GM12878 (cell line): ENCODE measurements around the gene CHD9. TPM values are rescaled to one million over a fixed set of nuclear protein-coding genes. Genes with fewer than 3 reads are reported as not detected.

Source experiments
- ATAC-seq: fragments of 200-7000 bp; cut with Tn5 transposase; 3 replicates; pipeline ENCODE4 v1.9.1; 2020; ENCODE audit warnings: mild to moderate bottlenecking, moderate library complexity
- BruUV-seq: library from RNA; stranded (reverse); fragments of 400-500 nt; replicated peaks from 2 replicates; lab custom pipeline; 2021; lab: Mats Ljungman, UMichigan
- CTCF ChIA-PET: fragments of 300-600 bp; sonication (Branson Sonifier 250); formaldehyde crosslinking; extraction: SDS; loops from one replicate; lab custom pipeline; 2021; ENCODE audit warnings: inconsistent platforms; lab: Yijun Ruan, JAX
- POLR2A ChIA-PET: fragments of 350-600 bp; formaldehyde crosslinking; extraction: SDS; loops from one replicate; lab custom pipeline; 2021; ENCODE audit warnings: inconsistent platforms; lab: Charles Lee
- RAD21 ChIA-PET: fragments of 300-600 bp; sonication (Branson Sonifier 250); formaldehyde crosslinking; loops from one replicate; lab custom pipeline; 2023; ENCODE audit warnings: antibody characterized with exemption; ENCODE audit not compliant: unreplicated experiment; lab: Charles Lee
- SMC1A ChIA-PET: fragments of 300-600 bp; sonication (Branson Sonifier 250); formaldehyde crosslinking; loops from one replicate; lab custom pipeline; 2023; ENCODE audit not compliant: unreplicated experiment, uncharacterized antibody; lab: Charles Lee
- DNase-seq: peaks from one replicate; pipeline ENCODE4 v3.0.0-alpha.2; 2011; ENCODE audit warnings: low read depth, low spot score
- FAIRE-seq: peaks from 3 replicates; lab custom pipeline; 2011; peaks lifted over from hg19 to GRCh38; lab: Jason Lieb, UNC
- H2AFZ ChIP-seq: 2 replicates; pipeline ENCODE4 v1.6.0; 2011; ENCODE audit warnings: low read depth, low read length, control low read depth; ENCODE audit not compliant: control insufficient read depth
- H3K27ac ChIP-seq: 2 replicates; pipeline ENCODE4 v1.5.1; 2011; ENCODE audit warnings: control low read depth; ENCODE audit not compliant: control insufficient read depth, insufficient read depth
- H3K27me3 ChIP-seq, 2 experiments: replicated peaks in 1 of 2; 2 replicates each; pipeline versions ENCODE4 v1.6.0 to v1.6.1; 2011; ENCODE audit warnings: low read length in 1 of 2; ENCODE audit not compliant: control insufficient read depth in 2 of 2, insufficient read depth in 2 of 2
- H3K36me3 ChIP-seq, 2 experiments: 2 replicates each; pipeline ENCODE4 v1.5.1; 2011; ENCODE audit warnings: low read length in 1 of 2; ENCODE audit not compliant: control insufficient read depth in 2 of 2, insufficient read depth in 2 of 2
- H3K4me1 ChIP-seq: 2 replicates; pipeline ENCODE4 v1.6.1; 2011; ENCODE audit warnings: mild to moderate bottlenecking, low read length, moderate library complexity, mixed read lengths; ENCODE audit not compliant: control insufficient read depth, insufficient read depth
- H3K4me2 ChIP-seq: 2 replicates; pipeline ENCODE4 v1.6.0; 2011; ENCODE audit warnings: control low read depth; ENCODE audit not compliant: control insufficient read depth, insufficient read depth
- H3K4me3 ChIP-seq: fragments of 200-600 bp; sonication (generic); 2 replicates; pipeline ENCODE4 v1.5.1; 2016
- H3K79me2 ChIP-seq: 2 replicates; pipeline ENCODE4 v1.6.0; 2011; ENCODE audit warnings: low read length; ENCODE audit not compliant: control insufficient read depth, insufficient read depth
- H3K9ac ChIP-seq: 2 replicates; pipeline ENCODE4 v1.8.0; 2011; ENCODE audit warnings: low read length, control low read depth, mixed read lengths; ENCODE audit not compliant: control insufficient read depth, insufficient read depth
- H3K9me3 ChIP-seq: replicated peaks from 3 replicates; pipeline ENCODE4 v1.5.1; 2011; ENCODE audit warnings: mild to moderate bottlenecking, low read length; ENCODE audit not compliant: control insufficient read depth, insufficient read depth
- H4K20me1 ChIP-seq: 2 replicates; pipeline ENCODE4 v1.6.0; 2011; ENCODE audit not compliant: control insufficient read depth, insufficient read depth
- JUNB ChIP-seq: IDR thresholded peaks from 2 replicates; pipeline ENCODE4 v1.6.1; 2016; ENCODE audit warnings: antibody characterized with exemption, mild to moderate bottlenecking
- NFIC ChIP-seq: IDR thresholded peaks from 2 replicates; pipeline ENCODE4 v1.6.1; 2012; ENCODE audit warnings: low read depth, mild to moderate bottlenecking, inconsistent platforms, low read length, moderate library complexity
- RCOR1 ChIP-seq: conservative IDR thresholded peaks from 2 replicates; pipeline ENCODE4 v1.6.1; 2012; ENCODE audit warnings: low read depth, low read length, improper control_type of control experiment
- RFX5 ChIP-seq: IDR thresholded peaks from 2 replicates; pipeline ENCODE4 v1.6.1; 2011; ENCODE audit warnings: low read depth, low read length, improper control_type of control experiment
- STAT3 ChIP-seq: IDR thresholded peaks from 2 replicates; pipeline ENCODE4 v1.6.1; 2011; ENCODE audit warnings: low read depth, low read length, improper control_type of control experiment
- TCF12 ChIP-seq: IDR thresholded peaks from 2 replicates; pipeline ENCODE4 v1.6.1; 2011; ENCODE audit warnings: low read depth, mild to moderate bottlenecking, low read length
- USF2 ChIP-seq: IDR thresholded peaks from 2 replicates; pipeline ENCODE4 v1.6.1; 2011; ENCODE audit warnings: low read depth, low read length, improper control_type of control experiment, borderline replicate concordance
- YBX1 ChIP-seq: fragments of 450-650 bp; IDR thresholded peaks from 2 replicates; pipeline ENCODE4 v1.6.1; 2016; ENCODE audit warnings: antibody characterized with exemption
- WGBS: methylation state at CpG from one replicate; pipeline ENCODE4 v1.1.6; 2016; ENCODE audit warnings: low lambda C conversion rate; ENCODE audit not compliant: insufficient replicate concordance, insufficient coverage; ENCODE audit errors: missing lambda C conversion rate; 5-methylcytosine and 5-hydroxymethylcytosine counted together
- in situ Hi-C: fragments of 300-500 bp; cut with MboI; formaldehyde crosslinking; loops from 9 replicates; pipeline ENCODE4 v1.14.3; 2018; ENCODE audit warnings: mixed read lengths
- intact Hi-C: fragments of 100-400 bp; cut with micrococcal nuclease; formaldehyde crosslinking; loops from one replicate; pipeline ENCODE4 v1.14.2; 2022; ENCODE audit not compliant: unreplicated experiment
- polyA plus RNA-seq, 11 experiments: library from polyadenylated mRNA; depleted of rRNA in 4 of 11; unstranded in 6 of 11; stranded (reverse) in 5 of 11; fragments of >200 nt; fragmentation: Nextera tagmentation in 4 of 11; fragmentation: Illumina TruSeq in 1 of 11; extraction: Ambion mirVana in 4 of 11; extraction: Trizol in 1 of 11; gene quantifications; 1 replicate in 1 of 11; 2 replicates in 10 of 11; pipeline versions ENCODE4 v1.2.1 to v1.2.3, GENCODE V29; 2011 to 2016; ENCODE audit warnings: inconsistent platforms in 2 of 11, missing spikeins in 2 of 11, low read depth in 1 of 11
- total RNA-seq, 4 experiments: library from RNA; depleted of rRNA in 3 of 4; stranded (reverse); fragments of >200 nt in 3 of 4; fragmentation: Illumina TruSeq in 1 of 4; extraction: Trizol in 1 of 4; gene quantifications; 2 replicates each; pipeline versions ENCODE4 v1.2.1 to v1.2.3, GENCODE V29; 2013 to 2021
- TF ChIP-seq, protein P1 (sequence below): fragments of 450-650 bp; IDR thresholded peaks from 2 replicates; pipeline ENCODE4 v1.6.1; 2017; ENCODE audit warnings: low read depth, mild to moderate bottlenecking, moderate library complexity
- TF ChIP-seq, protein P2 (sequence below): IDR thresholded peaks from 2 replicates; pipeline ENCODE4 v1.6.1; 2011; ENCODE audit warnings: borderline replicate concordance, low read depth, mild to moderate bottlenecking, moderate library complexity, low read length; ENCODE audit not compliant: insufficient read depth, poor library complexity, severe bottlenecking

Gene CHD9
- total and polyA plus RNA-seq, 10 of the 15 experiments (the other 5 are each of a cell fraction or from before 2014, with no cell fraction given), result 29.2 to 95.7 (median 54.3) TPM

GRCh38 chr16:53290520-53290919 is 235.7 kb downstream of the CHD9 start:
- Histone ChIP-seq H3K36me3 (peaks cover 10 to 44% of the 10 kb centered on the region in 2 experiments), H3K27me3 (no peaks in the 10 kb centered on the region), H4K20me1 (no peaks in the 10 kb centered on the region), H3K9me3 (no peaks in the 10 kb centered on the region), H2AFZ (no peak overlapping the region), H3K27ac (no peak overlapping the region), H3K4me3 (no peak overlapping the region), H3K4me1 (no peaks in the 10 kb centered on the region), H3K9ac (no peak overlapping the region), H3K79me2 (no peaks in the 10 kb centered on the region), H3K4me2 (no peak overlapping the region)
- no peak for ATAC-seq
- ChIA-PET RAD21 (no interaction called here), POLR2A (interaction anchor here (0.6 kb wide), 1 partner anchor 42 kb away, joined by 5 read pairs; no protein-coding TSS in a partner anchor), SMC1A (interaction anchor here (1.0 to 1.5 kb wide), 3 partner anchors 12 to 82 kb away, joined by 3 read pairs; no protein-coding TSS in a partner anchor), CTCF (interaction anchor here (1.3 to 1.4 kb wide), 2 partner anchors 83 to 233 kb away, joined by 3 to 6 read pairs; no protein-coding TSS in a partner anchor)
- WGBS, result 98% methylated on average over 5 of the region's 5 CpGs
- no peak for DNase-seq
- TF ChIP-seq YBX1 (no peak), TCF12 (no peak), RCOR1 (no peak), USF2 (no peak), STAT3 (no peak), NFIC (no peak), JUNB (no peak), RFX5 (no peak)
- TF ChIP-seq, protein P1, sequence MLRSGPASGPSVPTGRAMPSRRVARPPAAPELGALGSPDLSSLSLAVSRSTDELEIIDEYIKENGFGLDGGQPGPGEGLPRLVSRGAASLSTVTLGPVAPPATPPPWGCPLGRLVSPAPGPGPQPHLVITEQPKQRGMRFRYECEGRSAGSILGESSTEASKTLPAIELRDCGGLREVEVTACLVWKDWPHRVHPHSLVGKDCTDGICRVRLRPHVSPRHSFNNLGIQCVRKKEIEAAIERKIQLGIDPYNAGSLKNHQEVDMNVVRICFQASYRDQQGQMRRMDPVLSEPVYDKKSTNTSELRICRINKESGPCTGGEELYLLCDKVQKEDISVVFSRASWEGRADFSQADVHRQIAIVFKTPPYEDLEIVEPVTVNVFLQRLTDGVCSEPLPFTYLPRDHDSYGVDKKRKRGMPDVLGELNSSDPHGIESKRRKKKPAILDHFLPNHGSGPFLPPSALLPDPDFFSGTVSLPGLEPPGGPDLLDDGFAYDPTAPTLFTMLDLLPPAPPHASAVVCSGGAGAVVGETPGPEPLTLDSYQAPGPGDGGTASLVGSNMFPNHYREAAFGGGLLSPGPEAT, result no peak
- TF ChIP-seq, protein P2, sequence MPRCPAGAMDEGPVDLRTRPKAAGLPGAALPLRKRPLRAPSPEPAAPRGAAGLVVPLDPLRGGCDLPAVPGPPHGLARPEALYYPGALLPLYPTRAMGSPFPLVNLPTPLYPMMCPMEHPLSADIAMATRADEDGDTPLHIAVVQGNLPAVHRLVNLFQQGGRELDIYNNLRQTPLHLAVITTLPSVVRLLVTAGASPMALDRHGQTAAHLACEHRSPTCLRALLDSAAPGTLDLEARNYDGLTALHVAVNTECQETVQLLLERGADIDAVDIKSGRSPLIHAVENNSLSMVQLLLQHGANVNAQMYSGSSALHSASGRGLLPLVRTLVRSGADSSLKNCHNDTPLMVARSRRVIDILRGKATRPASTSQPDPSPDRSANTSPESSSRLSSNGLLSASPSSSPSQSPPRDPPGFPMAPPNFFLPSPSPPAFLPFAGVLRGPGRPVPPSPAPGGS, result no peak
- no TSS peak for BruUV-seq
- intact Hi-C loops (no loop called here), in situ Hi-C loops (loop anchor here (25.0 kb wide), 1 partner anchor 1103 kb away; no protein-coding TSS in a partner anchor)
- FAIRE-seq, result no peak
